GM21447 (cell line): ENCODE data around the gene KCTD19.
"Not testable (repeated sequence)": the region's sequence is repeated elsewhere in the genome, so short reads cannot be mapped to it uniquely, and the experiment has no call there.

Source experiments
- ATAC-seq: cut with Tn5 transposase; IDR thresholded peaks from one replicate; pipeline ENCODE4 v1.9.1; 2021; ENCODE audit not compliant: unreplicated experiment

KCTD19 gene

DNA sequence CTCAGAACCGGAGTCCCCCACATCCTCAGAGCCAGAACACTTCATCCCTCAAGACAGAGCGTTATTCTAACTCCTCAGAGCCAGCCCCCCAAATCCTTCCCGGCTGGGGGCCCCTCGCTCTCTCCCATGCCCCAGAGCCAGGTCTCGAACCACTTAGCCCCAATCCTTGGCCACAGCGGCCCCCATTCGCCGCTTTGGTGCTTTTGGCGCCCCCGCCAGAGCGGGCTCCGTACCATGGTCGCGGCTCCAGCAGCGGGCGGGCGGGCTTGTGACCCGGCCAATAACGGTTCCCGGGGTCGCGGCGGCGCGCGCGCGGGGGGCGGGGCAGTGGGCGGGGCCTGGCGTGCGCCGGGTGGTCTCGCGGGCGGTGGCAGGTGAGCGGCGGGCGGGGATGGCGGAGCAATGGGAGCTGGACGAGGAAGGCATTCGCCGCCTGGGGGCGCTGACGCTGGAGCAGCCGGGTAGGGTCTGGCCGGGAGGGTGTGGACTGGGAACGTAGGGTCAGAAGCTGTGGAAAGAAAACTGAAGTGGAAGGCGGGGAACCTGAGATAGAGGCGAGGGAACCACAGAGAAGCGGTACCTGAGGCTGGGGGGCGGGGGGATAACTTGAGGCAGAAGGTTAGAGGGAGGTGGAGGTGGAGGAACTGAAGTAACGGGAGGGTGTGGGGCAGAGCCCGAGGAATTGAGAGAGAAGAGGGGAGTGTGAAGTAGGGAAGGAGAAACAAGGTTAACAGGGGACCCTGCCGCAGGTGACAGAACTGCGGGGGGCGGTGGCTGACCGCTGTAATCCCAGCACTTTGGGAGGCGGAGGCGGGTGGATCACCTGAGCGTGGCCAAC is at the start of gene KCTD19, which contains the start of gene LRRC36:
TSS of gene KCTD19 (minus strand) at position 270 of the 838 bp plus-strand sequence. CDS start at position 236, 34 bp downstream.
TSS of gene LRRC36 (plus strand) at position 344 of the 838 bp plus-strand sequence. CDS start at position 392, 48 bp downstream.
- ATAC-seq = no peak

DNA sequence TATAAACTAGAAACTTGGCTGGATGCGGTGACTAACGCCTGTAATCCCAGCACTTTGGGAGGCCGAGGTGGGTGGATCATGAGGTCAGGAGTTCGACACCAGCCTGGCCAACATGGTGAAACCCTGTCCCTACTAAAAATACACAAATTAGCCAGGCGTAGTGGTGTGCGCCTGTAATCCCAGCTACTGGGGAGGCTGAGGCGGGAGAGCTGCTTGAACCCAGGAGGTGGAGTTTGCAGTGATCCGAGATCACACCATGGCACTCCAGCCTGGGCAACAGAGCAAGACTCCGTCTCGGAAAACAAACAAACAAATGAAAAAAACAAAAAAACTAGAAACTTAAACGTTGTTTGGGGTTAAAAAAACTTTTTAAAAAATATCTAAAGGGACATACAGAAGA is 49.5 kb upstream of the KCTD19 start:
- not testable (repeated sequence) for ATAC-seq

DNA sequence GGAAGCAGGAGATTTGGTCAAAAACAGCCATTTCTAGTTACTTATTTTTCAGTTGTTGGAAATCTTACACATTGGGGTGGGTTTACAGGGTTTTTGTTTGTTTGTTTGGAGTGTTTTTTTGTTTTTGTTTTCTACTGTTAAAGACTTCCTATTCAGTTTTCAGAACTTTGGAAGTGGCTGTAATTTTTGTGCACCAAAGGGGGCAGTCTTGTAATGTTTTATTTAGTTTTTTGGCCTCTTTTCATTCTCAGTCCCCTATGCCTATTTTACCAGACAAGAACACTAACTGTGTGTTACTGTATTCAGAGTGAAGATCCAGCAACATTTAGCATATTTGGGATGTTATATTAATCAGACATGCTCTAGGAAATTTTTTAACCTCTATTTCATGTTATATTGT is 46.1 kb upstream of the KCTD19 start:
- ATAC-seq = no peak

DNA sequence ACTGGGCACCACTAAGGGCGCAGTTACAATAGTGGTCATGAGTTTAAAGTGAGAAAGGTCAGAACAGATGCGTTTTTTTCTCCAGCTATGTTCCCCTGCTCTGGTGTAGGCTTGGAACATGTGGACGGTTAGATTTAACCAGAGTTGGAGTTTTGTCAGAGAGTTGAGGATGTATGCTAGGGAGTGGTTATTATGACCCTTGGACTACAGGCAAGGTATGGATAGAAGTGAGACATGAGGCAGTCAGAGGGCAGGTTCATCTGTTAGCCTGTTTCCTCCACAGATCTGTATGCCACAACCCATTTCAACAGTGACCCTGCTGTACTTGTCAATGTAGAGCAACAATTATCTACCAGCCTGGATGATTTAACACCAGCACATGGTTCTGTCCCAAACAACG is 44.1 kb upstream of the KCTD19 start:
- ATAC-seq = no peak

DNA sequence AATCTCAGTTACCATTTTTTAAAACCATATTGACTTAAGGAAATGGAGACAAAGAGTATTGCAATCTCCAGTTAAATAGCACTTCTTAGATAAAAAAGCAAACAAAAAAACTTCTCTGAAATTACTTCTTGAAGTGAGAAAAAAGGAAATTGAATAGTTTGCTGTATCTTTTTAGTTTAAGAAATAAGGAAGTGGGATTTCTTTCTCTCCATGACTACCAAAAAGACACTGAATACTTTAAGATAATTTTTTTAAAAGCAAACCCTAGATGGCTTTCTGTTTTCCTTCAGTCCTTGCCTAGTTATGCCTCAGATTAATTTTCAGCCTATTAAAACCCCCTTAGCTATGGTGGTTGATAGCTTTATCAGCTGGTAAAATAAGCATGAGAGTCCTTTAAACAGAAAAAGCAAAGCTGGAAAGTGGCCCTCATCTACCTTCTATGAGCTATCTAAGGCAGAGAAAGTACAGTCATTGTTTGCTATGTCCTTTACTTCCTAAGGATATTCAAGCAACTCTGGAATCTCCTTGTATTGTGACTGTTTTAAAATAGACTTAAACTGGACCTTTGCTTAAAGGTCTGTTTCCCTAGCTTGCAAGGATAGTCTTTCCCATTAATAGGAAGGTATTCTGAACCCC is 38.2 kb upstream of the KCTD19 start:
- no peak for ATAC-seq

DNA sequence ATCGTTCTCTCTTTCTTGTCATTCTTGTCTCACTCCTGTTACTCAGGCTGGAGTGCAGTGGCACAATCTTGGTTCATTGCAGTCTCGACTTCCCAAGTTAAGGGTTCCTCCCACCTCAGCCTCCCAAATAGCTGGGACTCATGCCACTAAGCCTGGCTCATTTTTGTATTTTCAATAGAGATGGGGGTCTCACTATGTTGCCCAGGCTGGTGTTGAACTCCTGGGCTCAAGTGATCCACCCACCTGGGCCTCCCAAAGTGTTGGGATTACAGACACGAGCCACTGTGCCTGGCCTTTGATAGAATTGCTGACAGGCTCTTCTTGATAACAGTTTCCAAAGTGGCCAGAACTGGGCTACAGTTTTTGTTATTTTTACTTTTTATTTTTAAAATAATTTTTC is 34.5 kb upstream of the KCTD19 start:
- no peak for ATAC-seq

DNA sequence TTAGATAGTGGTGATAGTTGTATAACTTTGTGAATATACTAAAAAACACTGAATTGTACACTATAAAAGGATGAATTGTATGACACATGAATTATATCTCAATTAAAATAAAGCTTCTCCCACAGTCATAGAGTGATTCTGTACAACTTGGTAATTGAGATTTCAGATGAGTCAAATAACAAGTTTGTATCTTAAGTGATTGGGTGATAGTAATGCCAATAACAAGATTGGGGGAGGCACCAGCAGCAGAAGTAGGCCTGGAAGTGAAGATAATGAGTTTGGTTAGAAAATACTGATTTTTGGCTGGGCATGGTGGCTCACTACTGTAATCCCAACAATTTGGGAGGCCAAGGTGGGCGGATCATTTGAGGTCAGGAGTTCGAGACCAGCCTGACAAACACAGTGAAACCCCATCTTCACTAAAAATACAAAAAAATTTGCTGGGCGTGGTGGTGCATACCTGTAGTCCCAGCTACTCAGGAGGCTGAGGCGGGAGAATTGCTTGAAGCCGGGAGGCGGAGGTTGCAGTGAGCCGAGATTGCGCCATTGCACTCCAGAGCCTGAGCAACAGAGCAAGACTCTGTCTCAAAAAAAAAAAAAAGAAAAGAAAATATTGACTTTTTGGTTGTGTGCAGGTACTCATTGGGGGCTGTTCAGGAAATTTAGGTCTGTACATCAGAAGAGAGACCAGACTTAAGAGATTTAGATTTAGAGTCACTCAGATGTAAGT is 33.2 kb upstream of the KCTD19 start:
- not testable (repeated sequence) for ATAC-seq

DNA sequence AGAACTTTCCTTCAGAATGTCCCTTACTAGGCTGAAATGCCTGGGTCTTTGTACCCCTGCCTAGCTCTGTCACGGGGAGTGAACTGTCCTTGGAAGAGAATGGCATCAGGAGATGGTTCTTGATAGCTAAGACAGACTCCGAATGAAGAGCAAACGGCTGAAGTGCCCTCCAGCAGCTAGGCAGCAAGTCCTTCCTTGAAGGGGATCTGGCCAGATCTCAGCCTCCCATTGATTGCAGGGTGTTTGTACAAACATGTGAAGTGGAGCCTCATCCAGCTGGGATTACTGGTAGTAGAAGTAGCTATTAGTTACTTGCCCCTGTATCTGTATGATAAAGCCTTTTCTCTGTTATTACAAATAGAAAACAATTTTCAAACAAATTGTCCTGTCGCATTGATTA is 31.0 kb upstream of the KCTD19 start:
- ATAC-seq = no peak

DNA sequence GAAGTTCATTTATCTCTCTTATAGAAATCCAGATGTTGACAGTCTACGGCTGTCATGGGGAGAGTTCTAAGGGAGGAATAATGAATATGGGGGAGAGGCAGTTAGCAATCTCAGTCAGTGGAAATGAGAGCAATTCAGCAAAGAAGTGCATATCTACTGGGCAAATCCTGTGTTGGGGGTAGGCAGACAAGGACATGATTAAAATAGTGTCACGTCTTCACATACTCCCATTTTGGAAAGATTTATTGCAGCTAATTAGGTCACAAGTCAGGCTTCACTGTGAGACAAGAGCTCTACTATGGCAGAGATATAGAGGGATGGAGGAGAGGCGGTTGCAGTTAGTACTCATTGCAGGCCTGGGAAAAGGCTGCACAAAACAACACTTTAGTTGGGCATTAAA is 29.9 kb upstream of the KCTD19 start:
- ATAC-seq = no peak

DNA sequence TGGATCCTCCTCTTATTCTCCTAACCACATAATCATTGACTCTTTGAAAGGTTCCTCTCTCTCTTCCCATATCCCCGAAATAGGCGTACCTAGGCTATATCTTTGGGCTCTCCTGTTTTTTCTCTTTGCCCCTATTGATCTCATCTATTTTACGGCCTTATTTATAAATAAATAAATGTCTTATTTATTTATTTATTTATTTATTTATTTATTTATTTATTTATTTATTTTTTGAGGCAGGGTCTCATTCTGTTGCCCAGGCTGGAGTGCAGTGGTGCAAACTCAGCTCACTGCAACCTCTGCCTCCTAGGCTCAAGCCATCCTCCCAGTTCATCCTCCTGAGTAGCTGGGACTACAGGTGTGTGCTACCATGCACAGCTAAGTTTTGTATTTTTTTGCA is 25.9 kb upstream of the KCTD19 start:
- not testable (repeated sequence) for ATAC-seq

DNA sequence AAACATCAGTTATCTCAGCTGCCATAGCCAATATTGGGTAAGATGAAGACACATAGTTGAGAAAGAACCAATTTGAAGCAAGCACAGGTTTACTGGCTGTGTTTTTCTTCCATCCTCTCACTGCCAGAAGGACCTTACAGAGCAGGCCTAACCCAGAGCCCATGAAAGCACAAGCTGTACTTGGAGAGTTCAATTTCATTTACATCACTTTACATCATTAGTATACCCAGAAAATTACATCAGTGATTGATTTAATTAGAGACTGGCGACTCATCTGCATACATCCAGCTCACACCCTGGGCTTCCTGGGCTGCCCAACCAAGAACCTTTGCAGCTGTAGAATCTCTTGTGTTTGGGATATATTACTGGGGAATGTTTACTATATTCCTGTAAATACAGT is 23.8 kb upstream of the KCTD19 start:
- ATAC-seq = no peak

DNA sequence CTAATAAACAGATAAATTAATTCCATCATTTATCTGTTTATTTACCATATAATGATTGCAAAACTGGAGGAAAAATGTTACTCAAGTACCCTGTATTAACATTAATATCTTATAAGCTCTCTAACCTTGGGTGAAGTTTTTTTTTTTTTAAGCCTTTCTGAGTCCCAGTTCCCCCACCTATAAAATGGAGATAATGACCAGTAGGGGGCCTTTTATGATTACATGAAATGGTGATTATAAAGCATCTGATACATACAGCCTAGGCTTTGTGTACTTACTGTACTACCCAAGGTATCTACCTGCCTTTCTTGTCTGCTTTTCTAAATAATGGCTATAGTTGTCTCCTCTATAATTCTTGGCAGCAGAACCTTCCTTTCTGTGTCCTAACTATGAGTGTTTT is 22.6 kb upstream of the KCTD19 start:
- ATAC-seq = no peak

DNA sequence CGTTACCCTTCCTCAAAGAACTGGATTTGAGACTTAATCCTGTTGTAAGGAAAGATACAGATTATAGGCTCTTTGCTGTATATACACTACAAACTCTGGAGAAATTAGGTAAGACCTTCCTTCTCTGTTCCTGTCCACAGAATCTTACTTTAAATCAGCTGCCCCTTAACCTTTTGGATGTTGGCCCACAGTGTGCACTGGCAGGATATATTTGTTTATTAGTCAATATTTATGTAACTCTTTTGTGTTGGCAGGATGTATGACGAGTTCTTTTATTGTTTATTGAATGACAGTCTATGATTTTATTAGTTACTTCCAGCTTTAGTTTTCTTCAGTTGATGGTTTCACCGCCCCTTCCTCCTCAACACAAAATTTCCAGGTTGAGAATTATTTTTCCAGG is 19.8 kb upstream of the KCTD19 start:
- no peak for ATAC-seq

DNA sequence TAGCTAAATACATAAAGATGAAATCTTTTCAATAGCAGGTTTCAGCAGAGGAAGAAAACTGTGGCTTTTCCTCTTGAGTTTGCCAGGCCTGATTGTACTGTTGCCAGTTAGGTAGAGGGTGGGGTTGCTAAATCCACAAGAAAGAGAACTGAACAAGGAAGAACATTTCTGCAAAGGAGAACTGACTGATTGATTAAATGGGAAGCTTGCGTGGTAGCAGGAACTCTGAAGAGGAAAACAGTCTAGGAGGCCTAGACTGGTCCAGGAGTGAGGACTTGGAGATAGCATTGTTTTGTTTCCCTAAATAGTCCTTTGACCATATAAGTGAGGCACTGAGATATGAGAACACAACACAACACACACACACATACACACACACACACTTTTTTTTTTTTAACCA is 18.9 kb upstream of the KCTD19 start:
- ATAC-seq = no peak

DNA sequence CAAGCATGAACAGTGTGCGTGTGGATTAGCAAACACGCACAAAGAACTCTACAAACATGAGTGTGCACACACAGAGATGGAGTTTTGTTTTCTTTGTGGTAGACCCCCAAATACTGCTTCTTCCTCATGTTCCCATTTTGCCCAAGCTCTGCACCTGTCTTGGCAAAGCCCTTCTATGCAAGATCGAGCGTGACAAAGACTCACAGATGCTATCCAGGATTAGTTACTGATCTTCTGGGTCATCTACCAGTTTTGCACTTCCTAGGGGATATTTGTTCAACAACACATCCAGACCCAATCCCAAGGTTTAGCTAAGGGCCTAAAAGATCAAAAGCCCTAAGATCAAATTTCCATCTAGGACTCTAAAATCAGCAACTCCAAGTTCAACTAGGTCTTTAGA is 16.1 kb upstream of the KCTD19 start:
- no peak for ATAC-seq

DNA sequence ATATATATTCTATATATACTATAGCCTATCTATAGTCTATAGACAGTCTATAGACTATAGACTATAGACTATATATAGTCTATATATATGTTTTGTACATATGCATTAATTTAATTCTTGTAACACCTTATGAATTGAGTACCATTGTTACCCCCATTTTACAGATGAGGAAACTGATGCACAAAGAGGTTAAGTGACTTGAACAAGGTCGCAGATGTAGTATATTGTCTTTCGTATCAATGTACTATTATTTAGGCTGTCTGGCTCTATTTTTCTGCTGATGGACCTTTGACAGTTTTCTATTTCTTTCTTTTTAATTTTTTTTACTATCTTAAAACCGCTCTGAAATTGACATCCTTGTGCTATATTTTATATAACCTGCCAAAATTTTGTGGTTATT is 14.7 kb upstream of the KCTD19 start:
- no peak for ATAC-seq

DNA sequence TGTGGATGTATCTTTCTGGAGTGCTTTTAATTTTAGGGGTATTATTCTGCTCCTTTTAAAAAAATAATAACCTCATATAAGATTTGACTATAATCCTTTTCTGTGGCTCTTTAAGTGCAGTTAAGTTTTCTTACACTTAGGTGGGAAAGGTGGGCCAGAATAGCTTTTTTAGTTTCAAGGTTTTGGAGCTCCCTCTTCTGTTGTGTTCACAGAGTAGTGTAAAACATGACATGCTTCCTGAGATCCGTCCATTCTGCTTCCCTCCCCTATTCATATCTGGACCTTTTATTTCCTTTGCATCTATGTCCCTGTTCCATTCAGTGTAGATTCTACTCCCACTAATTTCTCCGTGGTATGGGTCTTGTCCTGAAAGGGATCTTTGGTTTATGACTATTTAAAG is 12.9 kb upstream of the KCTD19 start:
- no peak for ATAC-seq

DNA sequence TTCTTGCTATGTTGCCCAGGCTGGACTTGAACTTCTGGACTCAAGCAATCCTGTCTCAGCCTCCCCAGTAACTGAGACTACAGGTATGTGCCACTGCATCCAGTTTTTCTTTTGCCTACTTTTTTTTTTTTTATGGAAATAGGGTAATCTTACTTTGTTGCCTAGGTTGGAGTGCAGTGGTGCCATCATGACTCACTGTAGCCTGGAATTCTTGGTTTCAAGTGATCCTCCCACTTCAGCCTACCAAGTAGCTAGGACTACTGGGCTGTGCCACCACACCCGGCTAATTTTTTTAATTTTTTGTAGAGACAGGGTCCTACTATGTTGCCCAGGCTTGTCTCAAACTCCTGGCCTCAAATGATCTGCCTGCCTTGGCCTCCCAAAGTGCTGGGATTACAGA is 10.1 kb upstream of the KCTD19 start:
- no peak for ATAC-seq

DNA sequence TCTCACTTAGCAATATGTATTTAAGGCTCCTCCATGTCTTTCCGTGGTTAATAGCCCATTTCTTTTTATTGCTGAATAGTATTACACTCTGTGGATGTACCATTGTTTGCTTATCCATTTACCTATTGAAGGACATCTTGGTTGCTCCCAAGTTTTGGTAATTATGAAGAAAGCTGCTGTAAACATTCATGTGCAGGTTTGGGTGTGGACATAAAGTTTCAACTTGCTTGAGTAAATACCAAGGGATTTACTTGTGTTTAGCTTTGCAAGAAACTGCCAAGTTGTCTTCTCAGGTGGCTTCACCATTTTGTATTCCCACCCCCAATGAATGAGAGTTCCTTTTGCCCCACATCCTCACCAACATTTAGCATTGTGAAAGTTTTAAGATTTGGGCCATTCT is 9.6 kb upstream of the KCTD19 start:
- ATAC-seq = no peak

DNA sequence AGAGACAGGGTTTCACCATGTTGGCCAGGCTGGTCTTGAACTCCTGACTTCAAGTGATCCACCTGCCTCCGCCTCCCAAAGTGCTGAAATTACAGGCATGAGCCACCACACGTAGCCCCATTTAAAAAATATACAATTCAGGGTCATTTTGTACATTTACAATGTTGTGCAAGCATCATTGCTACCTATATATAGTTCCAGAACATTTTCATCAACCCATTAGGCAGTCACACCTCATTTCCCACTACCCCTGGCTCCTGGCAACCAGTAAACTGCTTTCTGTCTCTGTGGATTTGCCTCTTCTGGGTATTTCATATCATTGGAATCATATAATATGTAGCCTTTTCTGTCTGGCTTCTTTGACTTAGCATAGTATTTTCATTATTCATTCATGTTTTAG is 6.8 kb upstream of the KCTD19 start:
- ATAC-seq = no peak

DNA sequence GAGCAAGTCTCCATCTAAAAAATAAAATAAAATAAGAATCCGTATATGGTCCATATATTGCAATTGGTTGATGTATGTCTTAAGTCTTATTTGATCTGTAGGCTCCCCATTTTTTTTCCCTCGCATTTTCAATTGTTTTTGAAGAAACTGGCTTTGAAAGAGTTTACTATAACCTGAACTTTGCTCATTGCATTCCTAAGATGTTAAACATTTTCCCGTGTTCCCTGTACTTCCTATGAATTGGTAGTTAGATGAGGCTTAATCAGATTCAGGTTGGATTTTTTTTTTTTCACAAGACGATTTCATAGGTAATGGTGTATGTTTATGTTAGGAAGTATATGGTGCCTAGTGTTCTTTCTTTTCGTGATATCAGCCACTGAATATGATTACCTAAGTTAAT is 3.4 kb upstream of the KCTD19 start:
- ATAC-seq = no peak

DNA sequence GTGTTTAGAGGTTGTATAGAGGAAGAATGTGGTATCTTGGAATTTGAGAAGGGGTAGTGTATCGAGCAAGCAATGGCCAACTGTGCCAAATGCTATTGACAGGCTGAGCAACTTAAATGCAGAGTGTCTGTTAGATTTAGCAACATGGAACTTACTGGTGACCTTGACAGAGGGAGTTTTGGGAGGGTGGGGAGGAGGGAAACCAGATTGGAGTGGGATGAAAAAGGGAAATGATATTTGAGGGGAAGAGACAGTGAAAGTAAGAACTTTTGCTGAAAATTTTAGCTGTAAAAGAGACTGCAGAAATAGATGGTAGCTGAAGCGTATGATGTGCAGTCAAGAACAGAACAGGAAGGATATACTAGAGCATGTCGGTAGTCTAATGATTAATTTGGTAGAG is 1.2 kb upstream of the KCTD19 start:
- no peak for ATAC-seq
